IMR-90 (cell line): ENCODE results near the gene STPG1. TPM values are rescaled to one million over a fixed set of nuclear protein-coding genes. Genes with fewer than 3 reads are reported as not detected.

Experiments
- ATAC-seq: fragments of 200-7000 bp; cut with Tn5 transposase; 2 replicates; pipeline ENCODE4 v1.9.1; 2020; ENCODE audit warnings: low read depth, mild to moderate bottlenecking, moderate library complexity
- BruUV-seq: library from RNA; stranded (reverse); fragments of 400-500 nt; replicated peaks from 2 replicates; lab custom pipeline; 2021; lab: Mats Ljungman, UMichigan
- CTCF ChIA-PET: fragments of 300-600 bp; formaldehyde crosslinking; extraction: SDS; loops from one replicate; lab custom pipeline; 2021; ENCODE audit warnings: antibody characterized with exemption; lab: Yijun Ruan, JAX
- POLR2A ChIA-PET: fragments of 300-600 bp; sonication (Branson Sonifier 250); formaldehyde crosslinking; loops from one replicate; lab custom pipeline; 2022; ENCODE audit warnings: antibody characterized with exemption; ENCODE audit not compliant: unreplicated experiment; lab: Charles Lee
- DNase-seq: peaks from one replicate; pipeline ENCODE4 v3.0.0; 2013
- H2AFZ ChIP-seq: replicated peaks from 2 replicates; pipeline ENCODE3; 2013; ENCODE audit warnings: low read length, mild to moderate bottlenecking; ENCODE audit not compliant: poor library complexity
- H2AK5ac ChIP-seq: 2 replicates; pipeline ENCODE4 v1.6.1; 2013; ENCODE audit warnings: low read depth, low read length, inconsistent platforms
- H2AK9ac ChIP-seq: replicated peaks from 2 replicates; pipeline ENCODE3; 2013; ENCODE audit warnings: mild to moderate bottlenecking, low read depth, low read length, moderate library complexity; ENCODE audit not compliant: poor library complexity
- H2BK120ac ChIP-seq: 2 replicates; pipeline ENCODE4 v1.6.1; 2013; ENCODE audit warnings: low read depth, low read length, inconsistent platforms
- H2BK15ac ChIP-seq: 3 replicates; pipeline ENCODE4 v1.6.1; 2013; ENCODE audit warnings: low read depth, low read length, inconsistent platforms
- H2BK20ac ChIP-seq: 2 replicates; pipeline ENCODE4 v1.6.1; 2013; ENCODE audit warnings: low read depth, mild to moderate bottlenecking, inconsistent platforms, low read length, moderate library complexity
- H2BK5ac ChIP-seq: 2 replicates; pipeline ENCODE4 v1.6.1; 2013; ENCODE audit warnings: mild to moderate bottlenecking, low read depth, low read length, inconsistent platforms; ENCODE audit not compliant: poor library complexity, severe bottlenecking
- H3K14ac ChIP-seq: replicated peaks from 2 replicates; pipeline ENCODE4 v1.6.1; 2013; ENCODE audit warnings: low read depth, low read length, inconsistent platforms
- H3K18ac ChIP-seq: 2 replicates; pipeline ENCODE4 v1.6.1; 2013; ENCODE audit warnings: low read depth, low read length, control low read depth
- H3K23ac ChIP-seq: 2 replicates; pipeline ENCODE4 v1.6.1; 2013; ENCODE audit warnings: low read depth, low read length, inconsistent platforms
- H3K27ac ChIP-seq: 2 replicates; pipeline ENCODE4 v1.5.1; 2013; ENCODE audit warnings: mild to moderate bottlenecking, control low read depth, low read length; ENCODE audit not compliant: insufficient read depth
- H3K27me3 ChIP-seq: 2 replicates; pipeline ENCODE4 v1.6.1; 2013; ENCODE audit warnings: low read length; ENCODE audit not compliant: control insufficient read depth, insufficient read depth
- H3K36me3 ChIP-seq: 2 replicates; pipeline ENCODE4 v1.6.1; 2013; ENCODE audit warnings: low read length, mixed read lengths; ENCODE audit not compliant: control insufficient read depth, insufficient read depth
- H3K4ac ChIP-seq: 2 replicates; pipeline ENCODE4 v1.6.1; 2013; ENCODE audit warnings: low read depth, low read length, inconsistent platforms
- H3K4me1 ChIP-seq: 2 replicates; pipeline ENCODE4 v1.6.1; 2013; ENCODE audit warnings: low read length, mixed read lengths; ENCODE audit not compliant: control insufficient read depth, insufficient read depth
- H3K4me2 ChIP-seq: 2 replicates; pipeline ENCODE4 v1.6.1; 2013; ENCODE audit warnings: low read depth, mild to moderate bottlenecking, control low read depth, low read length, moderate library complexity
- H3K4me3 ChIP-seq: 2 replicates; pipeline ENCODE4 v1.5.1; 2013; ENCODE audit warnings: low read depth, mild to moderate bottlenecking, control low read depth, low read length, moderate library complexity; ENCODE audit not compliant: insufficient read depth
- H3K56ac ChIP-seq: 2 replicates; pipeline ENCODE4 v1.6.1; 2013; ENCODE audit warnings: low read length, inconsistent platforms; ENCODE audit not compliant: insufficient read depth; ENCODE audit errors: extremely low read depth
- H3K79me1 ChIP-seq, 2 experiments: 2 replicates each; pipeline ENCODE4 v1.6.1; 2013; ENCODE audit warnings: low read length in 2 of 2, inconsistent platforms in 1 of 2, low read depth in 1 of 2
- H3K9ac ChIP-seq: 2 replicates; pipeline ENCODE4 v1.6.1; 2013; ENCODE audit warnings: low read depth, low read length, control low read depth
- H3K9me1 ChIP-seq: 2 replicates; pipeline ENCODE4 v1.6.1; 2013; ENCODE audit warnings: low read length, inconsistent platforms; ENCODE audit not compliant: insufficient read depth
- H3K9me3 ChIP-seq: 2 replicates; pipeline ENCODE4 v1.6.1; 2013; ENCODE audit warnings: low read length; ENCODE audit not compliant: control insufficient read depth, insufficient read depth
- H4K20me1 ChIP-seq: 2 replicates; pipeline ENCODE4 v1.6.1; 2013; ENCODE audit warnings: low read length, inconsistent platforms; ENCODE audit not compliant: insufficient read depth
- H4K5ac ChIP-seq: 2 replicates; pipeline ENCODE4 v1.6.1; 2013; ENCODE audit warnings: mild to moderate bottlenecking, low read depth, low read length, control low read depth
- H4K8ac ChIP-seq, 2 experiments: 2 replicates each; pipeline ENCODE4 v1.6.1; 2013; ENCODE audit warnings: low read depth in 2 of 2, low read length in 2 of 2, control low read depth in 1 of 2, inconsistent platforms in 1 of 2
- H4K91ac ChIP-seq: 2 replicates; pipeline ENCODE4 v1.6.1; 2013; ENCODE audit warnings: low read depth, low read length, inconsistent platforms; ENCODE audit not compliant: insufficient read depth
- CEBPB ChIP-seq: IDR thresholded peaks from 2 replicates; pipeline ENCODE4 v1.6.1; 2012; ENCODE audit warnings: low read depth, low read length, improper control_type of control experiment
- MAZ ChIP-seq: IDR thresholded peaks from 2 replicates; pipeline ENCODE4 v1.6.1; 2012; ENCODE audit warnings: low read depth, mild to moderate bottlenecking, low read length, improper control_type of control experiment, moderate library complexity, borderline replicate concordance
- SMC3 ChIP-seq: fragments of 150-350 bp; IDR thresholded peaks from 2 replicates; pipeline ENCODE4 v1.6.1; 2016; ENCODE audit warnings: low read depth, mild to moderate bottlenecking, antibody characterized with exemption, low read length, moderate library complexity
- WGBS, 2 experiments: methylation state at CpG; one replicate each; pipeline versions ENCODE4 v1.1.5 to v1.1.7; 2013; ENCODE audit warnings: missing lambda C conversion rate in 2 of 2; ENCODE audit not compliant: insufficient read length in 1 of 2; ENCODE audit errors: extremely low coverage in 2 of 2; 5-methylcytosine and 5-hydroxymethylcytosine counted together
- dilution Hi-C: fragments of 300-500 bp; cut with HindIII; formaldehyde crosslinking; loops from one replicate; pipeline ENCODE4 v1.14.3; 2018; ENCODE audit warnings: low sequenced_read_pairs; ENCODE audit not compliant: unreplicated experiment
- in situ Hi-C: fragments of 300-500 bp; cut with MboI; formaldehyde crosslinking; loops from 3 replicates; pipeline ENCODE4 v1.14.3; 2019; ENCODE audit warnings: low sequenced_read_pairs, inconsistent platforms, mixed read lengths
- intact Hi-C: fragments of 100-400 bp; cut with micrococcal nuclease; formaldehyde crosslinking; loops from 2 replicates; pipeline ENCODE4 v1.10.0; 2022
- polyA plus RNA-seq, 3 experiments: library from polyadenylated mRNA; depleted of rRNA; stranded (reverse); fragments of >200 nt; gene quantifications; 2 replicates each; pipeline ENCODE4 v1.2.3, GENCODE V29; 2012; ENCODE audit warnings: low replicate concordance in 1 of 3
- total RNA-seq: library from RNA; depleted of rRNA; stranded (reverse); fragments of >200 nt; gene quantifications from 2 replicates; pipeline ENCODE4 v1.2.3, GENCODE V29; 2012

Gene STPG1
- total and polyA plus RNA-seq, 2 of the 4 experiments (the other 2 are of a cell fraction), result 3.0 to 6.5 TPM

GRCh38 chr1:24443241-24443656 lies 29.7 kb upstream of the STPG1 start:
- no peak overlapping the region for H3K27ac ChIP-seq
- peak; percentile 63 for ATAC-seq
- POLR2A ChIA-PET, result no interaction called here
- H3K79me1 ChIP-seq, result peaks cover 10 to 13% of the 10 kb centered on the region in 2 experiments; a peak in 3 of 4 replicates
- no peaks in the 10 kb centered on the region for H3K27me3 ChIP-seq
- DNase-seq, result no peak
- no peaks in the 10 kb centered on the region for H3K9me3 ChIP-seq
- H3K56ac ChIP-seq, result no peak overlapping the region
- H4K91ac ChIP-seq, result no peak overlapping the region
- no TSS peak for BruUV-seq
- dilution Hi-C loops, result no loop called here
- H3K9me1 ChIP-seq, result 0 out of 2 replicates have a peak, but pooled peaks cover 4% of the 10 kb centered on the region
- peaks cover 7% of the 10 kb centered on the region for H3K4me1 ChIP-seq
- H2BK5ac ChIP-seq, result no peak overlapping the region
- no peak overlapping the region for H3K23ac ChIP-seq
- H2AK5ac ChIP-seq, result no peak overlapping the region; the same call in 1 of the 2 replicates
- H2BK120ac ChIP-seq, result no peak overlapping the region
- 63% methylated on average over 1 of the region's 2 CpGs; no CpG with 5 or more reads in 1 of the 2 experiments for WGBS, 2 experiments
- TF ChIP-seq CEBPB (no peak), SMC3 (no peak), MAZ (no peak)
- H3K36me3 ChIP-seq, result peaks cover 20% of the 10 kb centered on the region
- no peak overlapping the region for H2BK15ac ChIP-seq
- intact Hi-C loops, result no loop called here
- H2BK20ac ChIP-seq, result no peak overlapping the region
- no peak overlapping the region for H3K4me3 ChIP-seq
- H4K5ac ChIP-seq, result no peak overlapping the region
- no peak overlapping the region for H2AK9ac ChIP-seq
- no peaks in the 10 kb centered on the region for H4K20me1 ChIP-seq
- H3K9ac ChIP-seq, result no peak overlapping the region
- no peak overlapping the region for H3K4me2 ChIP-seq
- no peak overlapping the region for H3K4ac ChIP-seq
- no peak overlapping the region for H3K18ac ChIP-seq
- in situ Hi-C loops, result no loop called here
- H2AFZ ChIP-seq, result no peak overlapping the region
- no peak overlapping the region for H3K14ac ChIP-seq
- CTCF ChIA-PET, result interaction anchor here (0.6 kb wide), 1 partner anchor 13 kb away, joined by 4 read pairs; no protein-coding TSS in a partner anchor
- no peak overlapping the region for H4K8ac ChIP-seq
